Measurements from ENCODE around the gene EXOC3.

EXOC3 gene

DNA sequence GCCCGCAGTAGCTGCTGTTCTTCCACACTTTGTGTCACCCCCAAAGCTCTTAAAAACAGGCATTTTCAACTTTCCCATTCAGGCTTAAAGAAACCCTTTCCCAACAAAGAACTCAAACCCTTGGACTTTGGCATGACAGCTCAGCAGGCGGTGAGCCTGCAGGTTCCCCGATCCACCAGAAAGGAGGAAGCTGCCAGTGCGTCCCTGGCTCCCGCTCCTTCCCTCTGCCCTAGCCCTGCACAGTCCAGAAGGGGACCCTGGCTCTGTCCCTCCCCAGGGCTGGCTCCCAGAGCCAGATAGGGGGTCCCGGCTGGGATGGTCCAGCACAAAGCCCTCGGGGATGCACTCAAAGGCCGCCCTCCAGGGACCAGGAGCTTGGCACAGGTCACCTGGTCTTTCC, 71.7 kb downstream of the EXOC3 start:
- H3K23ac ChIP-seq (ENCODE audit: low read length) = no peak overlapping the region
- no CpG with 5 or more reads among the region's 8 CpGs for WGBS (ENCODE audit: extremely low coverage, insufficient coverage, low lambda C conversion rate)
- no peak for DNase-seq

DNA sequence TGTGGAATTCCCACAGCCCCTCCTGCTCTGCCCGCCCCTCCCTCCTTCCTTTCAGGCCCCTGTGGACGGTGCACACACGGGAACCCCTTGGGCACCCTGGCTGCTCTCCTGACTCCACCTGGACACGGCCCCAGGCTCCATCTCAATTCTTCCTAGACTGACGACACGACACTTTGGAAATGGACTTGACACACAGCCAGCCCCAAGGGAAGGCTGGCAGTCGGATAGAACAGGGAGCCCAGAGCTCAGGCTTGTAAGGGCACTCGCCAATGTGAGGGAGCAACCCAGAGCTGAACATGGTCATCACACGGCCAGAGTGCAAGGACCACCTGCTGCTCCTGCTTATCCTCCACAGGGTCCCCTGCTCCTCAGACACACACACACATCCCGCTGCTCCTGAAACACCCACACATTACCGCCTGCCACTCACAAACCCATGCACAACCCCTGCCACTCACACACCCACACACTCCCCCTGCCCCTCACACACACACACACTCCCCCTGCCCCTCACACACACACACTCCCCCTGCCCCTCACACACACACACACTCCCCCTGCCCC, 72.4 kb downstream of the EXOC3 start:
- H3K56ac ChIP-seq (ENCODE audit: low read length) = no peak overlapping the region
- no peak overlapping the region for H3K4me2 ChIP-seq (ENCODE audit: low read length)
- no peak overlapping the region for H3K18ac ChIP-seq (ENCODE audit: low read length)
- no peak overlapping the region for H3K9ac ChIP-seq (ENCODE audit: low read length)
- WGBS (ENCODE audit: extremely low coverage, insufficient coverage, low lambda C conversion rate) = no CpG with 5 or more reads among the region's 11 CpGs
- H3K4me1 ChIP-seq (ENCODE audit: control insufficient read depth, low read depth, low read length) = no peaks in the 10 kb centered on the region
- no peak overlapping the region for H3K23ac ChIP-seq (ENCODE audit: low read length)
- H3K27ac ChIP-seq (ENCODE audit: low read depth, low read length) = no peak overlapping the region
- no peak overlapping the region for H2BK5ac ChIP-seq (ENCODE audit: low read length)
- no peak overlapping the region for H2AK5ac ChIP-seq (ENCODE audit: low read length)
- no peak overlapping the region for H3K4me3 ChIP-seq (ENCODE audit: low read length)
- no peak overlapping the region for H4K5ac ChIP-seq (ENCODE audit: low read length)
- H2BK120ac ChIP-seq (ENCODE audit: low read depth, low read length) = no peak overlapping the region
- H2BK15ac ChIP-seq (replicated peaks; ENCODE audit: low read depth) = no peak overlapping the region
- H3K79me1 ChIP-seq (ENCODE audit: low read length) = no peaks in the 10 kb centered on the region
- no peaks in the 10 kb centered on the region for H3K79me2 ChIP-seq (ENCODE audit: control insufficient read depth, insufficient read depth, low read length)
- no peaks in the 10 kb centered on the region for H3K27me3 ChIP-seq (ENCODE audit: insufficient read depth, low read length, poor library complexity)
- no peak for DNase-seq
- no peaks in the 10 kb centered on the region for H3K36me3 ChIP-seq (ENCODE audit: control insufficient read depth, insufficient read depth, low read length)
- no peak overlapping the region for H4K8ac ChIP-seq (ENCODE audit: low read depth, low read length)
- no peak overlapping the region for H3K4ac ChIP-seq (ENCODE audit: low read depth, low read length)

More for the DNA sequence above, 71.7 kb downstream of the EXOC3 start:
- Histone ChIP-seq H3K9ac (ENCODE audit: low read length) (no peak overlapping the region), H3K36me3 (ENCODE audit: control insufficient read depth, insufficient read depth, low read length) (no peaks in the 10 kb centered on the region), H3K27me3 (ENCODE audit: insufficient read depth, low read length, poor library complexity) (no peaks in the 10 kb centered on the region), H3K4me1 (ENCODE audit: control insufficient read depth, low read depth, low read length) (no peaks in the 10 kb centered on the region), H3K79me1 (ENCODE audit: low read length) (no peaks in the 10 kb centered on the region), H4K8ac (ENCODE audit: low read depth, low read length) (no peak overlapping the region), H3K56ac (ENCODE audit: low read length) (no peak overlapping the region), H3K18ac (ENCODE audit: low read length) (no peak overlapping the region), H2AK5ac (ENCODE audit: low read length) (no peak overlapping the region), H2BK120ac (ENCODE audit: low read depth, low read length) (no peak overlapping the region), H2BK15ac (replicated peaks; ENCODE audit: low read depth) (no peak overlapping the region), H3K4ac (ENCODE audit: low read depth, low read length) (no peak overlapping the region), H4K5ac (ENCODE audit: low read length) (no peak overlapping the region), H3K4me3 (ENCODE audit: low read length) (no peak overlapping the region), H2BK5ac (ENCODE audit: low read length) (no peak overlapping the region), H3K27ac (ENCODE audit: low read depth, low read length) (no peak overlapping the region), H3K4me2 (ENCODE audit: low read length) (no peak overlapping the region), H3K79me2 (ENCODE audit: control insufficient read depth, insufficient read depth, low read length) (no peaks in the 10 kb centered on the region)

DNA sequence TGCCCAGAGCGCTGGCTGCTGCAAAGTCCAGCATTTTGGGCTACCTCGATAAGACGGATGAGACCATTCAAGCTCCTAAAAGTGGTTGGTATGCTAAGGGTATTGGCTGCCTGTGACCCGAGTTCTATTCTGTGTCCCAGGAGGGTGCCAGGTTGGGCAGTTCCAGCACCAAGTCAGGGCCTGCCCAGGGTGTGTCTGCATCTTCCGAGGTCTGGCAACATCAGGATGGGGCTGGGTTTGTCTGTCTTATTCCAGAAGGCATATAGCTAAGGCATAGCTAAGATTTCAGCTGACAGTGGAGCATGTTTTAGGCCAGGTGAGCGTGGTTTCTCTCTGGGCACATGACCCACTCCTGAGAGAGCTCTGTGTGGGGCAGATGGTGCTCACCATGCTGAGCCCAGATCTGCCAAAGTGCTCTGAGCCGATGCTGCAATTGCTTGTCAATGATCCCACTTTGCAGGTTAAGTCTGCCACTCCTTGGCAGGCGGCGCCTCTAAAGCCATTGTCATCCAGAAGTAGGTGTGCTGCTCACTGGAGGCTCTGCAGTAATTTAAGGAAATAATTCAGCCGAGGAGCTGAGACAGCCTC, 73.5 kb downstream of the EXOC3 start:
- H4K8ac ChIP-seq (ENCODE audit: low read depth, low read length) = no peak overlapping the region
- no peak overlapping the region for H4K5ac ChIP-seq (ENCODE audit: low read length)
- H3K4me1 ChIP-seq (ENCODE audit: control insufficient read depth, low read depth, low read length) = no peaks in the 10 kb centered on the region
- no peak for DNase-seq
- no CpG with 5 or more reads among the region's 10 CpGs for WGBS (ENCODE audit: extremely low coverage, insufficient coverage, low lambda C conversion rate)
- H3K27ac ChIP-seq (ENCODE audit: low read depth, low read length) = no peak overlapping the region
- H3K18ac ChIP-seq (ENCODE audit: low read length) = no peak overlapping the region
- H3K4me3 ChIP-seq (ENCODE audit: low read length) = no peak overlapping the region
- H2BK5ac ChIP-seq (ENCODE audit: low read length) = no peak overlapping the region
- H3K56ac ChIP-seq (ENCODE audit: low read length) = no peak overlapping the region
- no peak overlapping the region for H2AK5ac ChIP-seq (ENCODE audit: low read length)
- H3K9ac ChIP-seq (ENCODE audit: low read length) = no peak overlapping the region
- H3K4ac ChIP-seq (ENCODE audit: low read depth, low read length) = no peak overlapping the region
- no peaks in the 10 kb centered on the region for H3K27me3 ChIP-seq (ENCODE audit: insufficient read depth, low read length, poor library complexity)
- no peak overlapping the region for H3K4me2 ChIP-seq (ENCODE audit: low read length)
- no peaks in the 10 kb centered on the region for H3K79me1 ChIP-seq (ENCODE audit: low read length)
- no peak overlapping the region for H3K23ac ChIP-seq (ENCODE audit: low read length)
- no peaks in the 10 kb centered on the region for H3K36me3 ChIP-seq (ENCODE audit: control insufficient read depth, insufficient read depth, low read length)
- no peak overlapping the region for H2BK15ac ChIP-seq (replicated peaks; ENCODE audit: low read depth)
- H2BK120ac ChIP-seq (ENCODE audit: low read depth, low read length) = no peak overlapping the region
- no peaks in the 10 kb centered on the region for H3K79me2 ChIP-seq (ENCODE audit: control insufficient read depth, insufficient read depth, low read length)

All from mesendoderm (in vitro differentiated cells).